Measurements from ENCODE around the gene ALDOA. TPM values are rescaled to one million over a fixed set of nuclear protein-coding genes. Genes with fewer than 3 reads are reported as not detected.

ALDOA gene
- total and polyA plus RNA-seq, 9 of the 15 experiments (the other 6 are each of a cell fraction or from before 2014, with no cell fraction given) = 311 to 2,224 (median 1,293) TPM

- TF ChIP-seq DNMT1 (IDR thresholded peaks at IDR 0.05) = no peak
- no peak for TF ChIP-seq HDAC6 (IDR thresholded peaks at IDR 0.05; ENCODE audit: low read depth, low read length)
- TF ChIP-seq ELK1 (CRISPR knock-in tag; IDR thresholded peaks at IDR 0.05) = no peak
- TF ChIP-seq ZNF395 (CRISPR knock-in tag; IDR thresholded peaks at IDR 0.05) = peak; percentile 92
- TF ChIP-seq YY1 (IDR thresholded peaks at IDR 0.05; ENCODE audit: borderline replicate concordance in 1 of 3, control insufficient read depth in 1 of 3, extremely low read depth in 1 of 3, insufficient read depth in 3 of 3, insufficient read length in 1 of 3, insufficient replicate concordance in 2 of 3, low read depth in 1 of 3, low read length in 2 of 3) = peak in 2 of 3 experiments; percentile 34 to 65
- peak; percentile 95 for TF ChIP-seq ZBTB7A (IDR thresholded peaks at IDR 0.05; ENCODE audit: borderline replicate concordance, control insufficient read depth, low read depth, low read length)
- TF ChIP-seq NFIC (IDR thresholded peaks at IDR 0.05) = peak; percentile 78
- no peak for TF ChIP-seq E4F1 (CRISPR knock-in tag; IDR thresholded peaks at IDR 0.05; ENCODE audit: borderline replicate concordance)
- no peak for TF ChIP-seq FOXA3 (CRISPR knock-in tag; conservative IDR thresholded peaks at IDR 0.05 in 1 of 2, IDR thresholded peaks at IDR 0.05 in 1 of 2)
- TF ChIP-seq PHF21A (IDR thresholded peaks at IDR 0.05; ENCODE audit: borderline replicate concordance, low read depth) = peak; percentile 70
- peak; percentile 80 for TF ChIP-seq POLR2A (conservative IDR thresholded peaks at IDR 0.05)
- TF ChIP-seq RNF2 (IDR thresholded peaks at IDR 0.05) = 0 out of 2 replicates have a peak, but pooled peaks have one; percentile 16
- peak; percentile 46; the same call in 1 of the 2 replicates for TF ChIP-seq FOXP4 (CRISPR knock-in tag; IDR thresholded peaks at IDR 0.05; ENCODE audit: borderline replicate concordance)
- peak; percentile 81 to 92 for TF ChIP-seq MAZ (CRISPR knock-in tag; conservative IDR thresholded peaks at IDR 0.05 in 1 of 2, IDR thresholded peaks at IDR 0.05 in 1 of 2)
- TF ChIP-seq ESRRA (IDR thresholded peaks at IDR 0.05; ENCODE audit: borderline replicate concordance, low read depth) = peak; percentile 71
- TF ChIP-seq ZNF263 (CRISPR knock-in tag; IDR thresholded peaks at IDR 0.05; ENCODE audit: borderline replicate concordance) = peak; percentile 60; the same call in 1 of the 2 replicates
- TF ChIP-seq SRSF9 (IDR thresholded peaks at IDR 0.05; ENCODE audit: borderline replicate concordance, low read depth, low read length) = no peak
- peak; percentile 68 for TF ChIP-seq HMGN3 (IDR thresholded peaks at IDR 0.05; ENCODE audit: borderline replicate concordance, extremely low read depth, insufficient read length, low read depth, low read length)
Measured at GRCh38 chr16:30091474-30092372, 26.2 kb downstream of the ALDOA start, which contains the start of gene TBX6 (continued).

Measured in K562 (cell line).